ENCODE data around the gene OCA2.
"Not testable (repeated sequence)": the region's sequence is repeated elsewhere in the genome, so short reads cannot be mapped to it uniquely, and the experiment has no call there.

Gene OCA2

DNA sequence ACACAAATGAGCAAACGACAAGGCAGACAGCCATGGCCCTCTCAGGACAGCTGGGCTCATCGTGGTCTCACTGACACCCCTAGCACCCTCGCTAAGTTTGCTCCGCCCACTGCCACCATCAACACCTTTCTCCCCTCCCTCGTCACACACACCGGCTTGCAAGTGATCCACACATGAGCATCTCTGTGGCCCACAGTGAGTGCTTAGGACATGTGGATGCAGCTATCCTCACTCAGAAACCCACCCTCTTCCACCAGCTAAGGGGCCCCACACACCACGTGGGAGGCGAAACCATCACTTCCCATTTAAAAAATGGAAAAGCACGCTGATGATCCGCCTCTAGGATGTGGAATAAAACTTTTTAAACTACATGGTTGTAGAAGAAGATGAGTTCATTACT, 105.6 kb downstream of the OCA2 start:
- DNase-seq = no peak

- no peak for DNase-seq
These were observed 108.3 kb downstream of the OCA2 start for GRCh38 chr15:27990521-27991515.

GRCh38 chr15:27989838-27990237, 109.3 kb downstream of the OCA2 start:
- DNase-seq = no peak

GRCh38 chr15:27989427-27989826, 109.7 kb downstream of the OCA2 start:
- no peak for DNase-seq

DNA sequence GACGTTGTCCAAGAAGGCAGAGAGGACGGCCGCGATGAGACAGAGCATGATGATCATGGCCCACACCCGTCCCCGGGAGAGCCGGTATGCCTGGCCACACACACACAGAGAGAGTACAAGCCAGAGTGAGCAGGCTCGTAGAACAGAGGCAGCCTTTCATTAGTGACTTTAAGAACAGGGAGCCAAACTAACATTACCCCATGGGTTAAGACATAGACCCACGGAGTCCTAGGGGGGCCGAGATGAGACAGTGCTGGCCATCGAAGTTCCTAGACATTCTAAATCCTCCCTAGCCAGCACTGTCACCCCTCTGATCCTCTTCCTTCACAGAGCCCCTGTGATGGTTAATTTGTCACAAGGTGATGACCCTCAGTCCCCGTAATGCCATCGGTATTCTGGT, 114.0 kb downstream of the OCA2 start:
- no peak for DNase-seq

DNA sequence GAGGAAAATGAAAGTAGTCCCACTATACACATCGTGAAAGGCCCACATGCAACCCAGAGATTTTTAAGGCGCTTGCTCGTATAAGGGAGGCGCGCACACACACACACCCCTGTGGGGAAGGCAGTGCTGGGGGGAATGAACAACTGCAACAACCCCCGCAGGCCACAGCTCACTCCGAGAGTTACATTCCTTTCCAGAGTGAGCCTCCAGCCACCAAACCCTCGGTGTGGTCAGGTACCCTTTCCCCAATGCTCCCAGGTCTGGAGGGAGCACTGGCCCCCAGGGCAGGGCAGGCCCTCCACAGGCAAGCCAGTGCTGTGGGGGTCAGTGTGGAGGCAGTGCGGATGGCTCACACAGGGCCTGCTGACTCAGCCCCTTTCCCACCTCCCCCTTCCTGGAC, 115.6 kb downstream of the OCA2 start:
- DNase-seq = no peak

DNA sequence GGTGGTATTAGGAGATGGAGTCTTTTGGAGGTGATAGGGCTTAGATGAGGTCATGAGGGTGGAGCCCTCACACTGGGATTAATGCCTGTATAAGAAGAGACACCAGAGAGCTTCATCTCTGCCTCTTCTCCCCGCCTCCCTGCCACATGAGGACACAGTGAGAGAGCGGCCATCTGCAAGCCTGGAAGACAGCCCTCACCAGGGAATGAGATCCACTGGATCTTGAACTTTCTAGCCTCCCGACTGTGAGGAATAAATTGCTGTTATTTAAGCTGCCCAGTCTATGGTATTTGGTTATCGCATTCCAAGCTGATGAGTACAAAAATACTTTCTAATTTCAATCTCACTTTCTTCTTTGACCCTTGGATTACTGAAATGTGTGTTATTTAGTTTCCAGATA, 121.4 kb downstream of the OCA2 start:
- DNase-seq = no peak

DNA sequence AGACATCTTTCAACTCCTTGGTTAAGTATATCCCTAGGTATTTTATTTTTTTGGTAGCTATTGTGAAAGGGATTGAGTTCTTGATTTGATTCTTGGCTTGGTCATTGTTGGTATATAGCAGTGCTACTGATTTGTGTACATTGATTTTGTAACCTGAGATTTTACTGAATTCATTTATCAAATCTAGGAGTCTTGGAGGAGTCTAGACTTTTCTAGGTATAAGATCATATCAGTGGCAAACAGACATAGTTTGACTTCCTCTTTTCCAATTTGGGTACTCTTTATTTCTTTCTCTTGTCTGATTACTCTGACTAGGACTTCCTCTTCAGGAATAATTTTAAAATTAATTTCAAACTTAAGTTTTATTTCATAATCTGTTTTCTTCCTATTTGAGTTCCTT, 125.2 kb downstream of the OCA2 start:
- no peak for DNase-seq

DNA sequence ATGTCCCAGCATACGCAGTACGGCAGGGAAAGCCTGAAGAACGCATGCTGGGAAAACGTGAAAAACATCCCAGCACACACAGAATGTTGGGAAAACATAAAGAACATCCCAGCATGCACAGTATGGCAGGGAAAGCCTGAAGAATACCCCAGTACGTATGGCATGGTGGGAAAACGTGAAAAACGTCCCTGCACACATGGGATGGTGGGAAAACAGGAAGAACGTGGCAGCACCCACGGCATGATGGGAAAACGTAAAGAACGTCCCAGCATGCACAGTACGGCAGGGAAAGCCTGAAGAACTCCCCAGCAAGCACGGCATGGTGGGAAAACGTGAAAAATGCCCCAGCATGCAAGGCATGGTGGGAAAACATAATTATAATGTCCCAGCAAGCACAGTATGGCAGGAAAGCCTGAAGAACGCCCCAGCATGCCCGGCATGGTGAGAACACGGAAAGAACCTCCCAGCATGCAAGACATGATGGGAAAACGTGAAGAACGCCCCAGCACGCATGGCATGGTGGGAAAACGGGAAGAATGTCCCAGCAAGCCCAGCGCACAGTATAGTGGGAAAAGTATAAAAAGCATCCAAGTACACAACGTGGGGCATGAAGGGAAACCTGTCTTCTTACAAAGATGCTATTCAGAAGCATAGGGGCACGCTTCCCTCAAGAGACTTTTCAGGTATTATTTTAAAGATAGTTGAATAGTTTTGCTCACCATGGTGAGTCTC, 128.3 kb downstream of the OCA2 start:
- no peak for DNase-seq

- no peak for DNase-seq
These were observed 131.6 kb downstream of the OCA2 start for GRCh38 chr15:27967541-27967940.

DNA sequence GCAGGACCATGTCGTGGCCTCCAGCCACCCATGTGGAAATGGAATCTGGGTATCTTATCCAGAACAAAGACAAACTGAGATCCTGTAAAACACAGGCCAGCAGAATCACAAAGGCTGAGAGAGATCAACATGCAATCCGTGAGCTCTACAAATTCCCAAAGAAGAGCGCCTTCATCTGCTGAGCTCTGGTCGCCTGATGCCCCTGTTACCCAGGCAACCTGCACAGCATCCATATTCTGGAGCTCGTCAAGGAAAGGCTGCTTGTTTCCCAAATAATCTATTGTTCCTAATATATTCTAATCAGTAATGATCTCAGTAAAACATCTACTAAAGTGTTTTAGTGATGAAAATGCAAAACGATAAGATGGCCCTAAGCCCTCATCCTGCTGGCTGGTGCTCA, 133.6 kb downstream of the OCA2 start:
- DNase-seq = no peak

DNA sequence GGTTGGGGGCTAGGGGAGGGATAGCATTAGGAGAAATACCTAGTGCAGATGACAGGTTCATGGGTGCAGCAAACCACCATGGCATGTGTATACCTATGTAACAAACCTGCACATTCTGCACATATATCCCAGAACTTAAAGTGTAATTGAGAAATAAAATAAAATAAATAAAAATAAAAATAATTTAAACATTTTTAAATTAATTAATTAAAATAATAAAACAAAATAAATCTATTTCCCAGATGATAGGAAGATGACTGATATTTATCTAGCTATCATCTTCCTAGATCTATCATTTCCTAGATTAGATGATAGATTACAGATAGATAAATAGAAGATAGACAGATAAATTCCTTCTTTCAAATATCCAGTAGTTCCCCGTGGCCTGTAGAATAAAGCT, 137.3 kb downstream of the OCA2 start:
- no peak for DNase-seq

- DNase-seq = no peak
These were observed 140.1 kb downstream of the OCA2 start for GRCh38 chr15:27958911-27959578.

DNA sequence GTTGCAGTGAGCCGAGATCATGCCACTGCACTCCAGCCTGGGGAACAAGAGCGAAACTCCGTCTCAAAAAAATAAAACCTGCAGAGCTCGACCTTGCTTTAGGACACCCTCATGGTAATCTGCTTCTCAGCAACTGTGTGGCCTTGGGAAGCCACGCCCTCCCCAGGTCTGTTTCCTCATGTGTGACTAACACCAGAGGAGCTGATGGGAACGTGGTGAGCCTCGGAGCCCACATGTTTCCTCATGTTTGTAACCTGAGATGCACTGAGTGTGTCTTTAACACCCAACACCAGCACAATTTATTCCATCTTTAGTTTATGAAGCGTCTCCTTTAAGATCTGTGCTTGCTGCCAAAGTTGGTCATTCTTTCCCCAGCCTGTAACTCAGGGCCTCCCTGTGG, 142.8 kb downstream of the OCA2 start:
- DNase-seq = no peak

DNA sequence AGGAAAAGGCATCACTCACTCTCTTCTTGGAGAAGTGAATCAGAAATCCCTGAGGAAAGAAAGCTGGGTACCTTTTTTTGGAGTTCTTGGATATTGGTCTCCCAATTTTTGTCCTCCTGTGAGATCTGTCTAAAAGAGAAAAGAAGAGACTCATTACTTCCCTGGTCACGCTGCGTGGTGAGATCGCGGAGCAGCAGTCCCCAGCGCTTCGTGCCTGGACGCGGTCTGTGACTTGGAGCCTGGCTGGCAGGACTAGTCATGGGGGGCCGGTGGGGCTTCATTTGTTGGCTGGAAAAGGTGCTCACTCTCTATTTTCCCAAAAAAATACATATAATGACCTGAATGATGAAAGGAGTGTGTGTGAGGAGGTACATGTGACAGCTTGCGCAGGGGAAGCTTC, 144.0 kb downstream of the OCA2 start:
- no peak for DNase-seq

- DNase-seq = not testable (repeated sequence)
These were observed 146.5 kb downstream of the OCA2 start for GRCh38 chr15:27952593-27952992.

DNA sequence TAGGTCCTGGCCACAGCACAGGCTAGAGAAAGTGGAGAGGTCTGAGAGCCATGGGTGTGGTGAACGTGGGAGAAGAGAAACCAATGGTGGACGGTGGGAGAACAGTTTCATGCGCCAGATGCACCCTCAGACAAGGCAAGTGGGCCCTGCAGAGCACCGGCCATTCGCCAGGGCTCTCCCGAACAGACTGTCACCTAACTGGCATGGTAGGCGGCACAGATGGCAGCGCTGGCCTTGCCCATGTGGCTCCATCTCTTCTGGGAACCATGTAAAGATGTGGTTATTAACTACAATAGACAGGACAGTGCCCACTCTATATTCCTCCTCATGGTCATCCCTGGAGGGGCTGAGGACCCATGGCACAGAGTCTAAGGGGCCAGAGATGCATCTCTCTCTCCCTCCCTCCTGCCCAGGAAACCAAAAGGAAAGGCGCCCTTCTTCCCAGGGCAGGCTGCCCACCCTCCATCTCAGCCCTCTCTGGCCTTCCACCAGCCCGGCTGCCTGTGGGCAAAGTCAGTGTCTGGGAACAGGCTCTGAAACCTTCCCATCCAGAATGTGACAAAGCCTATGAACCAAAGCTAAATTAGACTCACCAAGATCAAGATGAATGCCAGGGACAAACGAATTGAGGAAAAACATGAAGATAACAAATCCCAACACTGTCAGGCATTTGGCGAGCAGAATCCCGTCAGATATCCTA, 147.8 kb downstream of the OCA2 start:
- DNase-seq = no peak

DNA sequence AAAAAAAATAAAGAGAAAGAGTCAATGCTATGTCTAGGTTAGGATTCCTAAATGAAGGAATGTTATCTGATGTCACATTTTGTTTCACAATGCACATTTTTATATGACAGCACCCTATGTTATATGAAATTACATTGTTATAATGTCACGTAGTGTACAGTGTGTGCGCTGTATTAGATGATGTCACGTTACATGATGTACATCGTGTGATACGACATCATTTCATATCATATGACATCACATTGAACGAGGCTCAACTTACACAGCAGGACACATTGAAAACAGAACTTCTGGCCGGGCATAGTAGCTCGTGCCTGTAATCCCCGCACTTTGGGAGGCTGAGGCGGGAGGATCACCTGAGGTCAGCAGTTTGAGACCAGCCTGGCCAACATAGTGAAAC, 150.0 kb downstream of the OCA2 start:
- no peak for DNase-seq

DNA sequence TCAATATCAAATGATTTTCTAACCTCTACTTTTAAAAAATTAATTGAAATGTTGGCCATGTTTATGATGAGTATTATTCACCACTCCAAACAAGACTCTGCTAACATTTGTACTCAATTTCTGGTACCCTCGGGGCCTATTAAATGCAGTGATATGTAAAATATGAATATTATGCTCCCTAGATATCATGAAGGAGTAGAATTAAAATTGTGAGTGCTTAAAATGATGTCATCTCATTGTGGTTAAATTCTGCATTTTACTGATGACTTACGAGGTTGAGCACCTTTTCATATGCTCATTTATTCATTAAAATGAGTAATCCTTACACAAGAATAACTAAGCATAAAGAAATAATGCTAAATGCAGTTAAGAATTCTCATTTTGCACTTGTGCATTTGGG, 159.9 kb downstream of the OCA2 start:
- DNase-seq = no peak

DNA sequence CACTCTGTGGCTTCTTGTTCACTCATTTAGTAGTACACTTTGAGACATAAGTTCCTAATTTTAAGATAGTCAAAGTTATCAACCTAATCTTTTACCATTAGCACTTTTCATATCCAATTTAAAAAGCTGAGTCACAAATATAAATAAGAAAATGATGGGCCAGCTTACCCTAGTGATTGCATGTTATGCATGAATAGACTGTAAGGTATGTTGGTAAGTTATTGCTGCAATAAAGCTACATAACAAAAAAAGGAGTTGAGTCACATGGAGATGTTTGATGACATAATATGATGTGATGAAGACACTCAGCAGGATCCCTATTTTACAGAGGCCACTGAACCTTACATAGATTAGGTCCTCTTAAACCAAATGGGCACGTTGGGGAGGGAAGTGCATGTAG, 161.3 kb downstream of the OCA2 start:
- no peak for DNase-seq

- no peak for DNase-seq
These were observed 163.0 kb downstream of the OCA2 start for GRCh38 chr15:27936164-27936563.

DNA sequence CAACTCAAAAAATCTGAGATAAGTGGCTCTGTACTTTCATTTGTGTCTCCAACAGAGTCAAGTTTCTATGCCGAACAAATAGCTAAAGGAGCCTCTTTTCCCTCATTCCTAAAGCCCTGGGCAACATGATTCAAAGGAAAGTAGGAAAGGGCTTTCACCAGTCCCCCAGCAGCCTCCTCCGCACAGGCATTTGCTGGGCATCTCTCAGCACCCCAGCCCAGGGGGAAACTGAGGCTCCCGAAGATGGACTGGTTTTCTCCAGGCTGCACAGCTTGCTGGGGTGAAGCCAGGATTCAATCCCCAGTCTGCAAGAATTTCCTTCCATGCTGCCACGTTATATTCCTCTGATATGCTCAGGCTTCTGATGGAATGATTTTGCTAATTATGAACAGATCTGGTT, 163.8 kb downstream of the OCA2 start:
- DNase-seq = no peak

GRCh38 chr15:27934782-27935181, 164.3 kb downstream of the OCA2 start:
- DNase-seq = no peak

All from suppressor macrophage treated with lipopolysaccharide for 4 hours (primary cell).